Measurements from ENCODE around the gene POU2F3.

GRCh38 chr11:120329556-120329955, 89.6 kb downstream of the POU2F3 start:
- TF ChIP-seq CTCF (conservative IDR thresholded peaks at IDR 0.05) (no peak), ZFX (IDR thresholded peaks at IDR 0.05) (no peak)

Data from C4-2B (cell line).